ENCODE data around the gene NADK2. TPM values are rescaled to one million over a fixed set of nuclear protein-coding genes. Genes with fewer than 3 reads are reported as not detected.
"Not testable (repeated sequence)": the region's sequence is repeated elsewhere in the genome, so short reads cannot be mapped to it uniquely, and the experiment has no call there.

NADK2 gene
- total and polyA plus RNA-seq, 2 donors (not counting 3 experiments of a cell fraction or from before 2014, with no cell fraction given) = 4.0 to 20.3 TPM

- not testable (repeated sequence) for H3K9me1 ChIP-seq (replicated peaks; ENCODE audit: control insufficient read depth, extremely low read depth, insufficient read depth, low read length)
These were observed 42.9 kb downstream of the NADK2 start for GRCh38 chr5:36198783-36199182.

GRCh38 chr5:36198281-36198680 lies 43.4 kb downstream of the NADK2 start:
- Histone ChIP-seq H3K27ac (ENCODE audit: insufficient read depth, low read depth, low read length) (no peak overlapping the region), H3K4me3 (replicated peaks in 1 of 3; ENCODE audit: insufficient read depth in 1 of 3, low read depth in 1 of 3, low read length in 3 of 3) (no peak overlapping the region), H3K9me3 (replicated peaks; ENCODE audit: control insufficient read depth, insufficient read depth, low read length) (no peaks in the 10 kb centered on the region), H3K36me3 (ENCODE audit: control insufficient read depth in 2 of 2, extremely low read depth in 1 of 2, insufficient read depth in 2 of 2, low read length in 2 of 2) (peaks cover 0 to 9% of the 10 kb centered on the region in 2 experiments), H3K79me2 (ENCODE audit: control insufficient read depth, insufficient read depth, low read length) (no peaks in the 10 kb centered on the region), H2AFZ (ENCODE audit: low read depth, low read length) (no peak overlapping the region), H3K4me1 (ENCODE audit: control insufficient read depth, extremely low read depth, insufficient read depth, low read length) (peaks cover 12% of the 10 kb centered on the region), H4K20me1 (replicated peaks; ENCODE audit: control insufficient read depth, extremely low read depth, insufficient read depth, low read length) (no peaks in the 10 kb centered on the region), H3K27me3 (ENCODE audit: control insufficient read depth in 2 of 2, insufficient read depth in 2 of 2, low read length in 2 of 2) (no peaks in the 10 kb centered on the region), H3K9me1 (replicated peaks; ENCODE audit: control insufficient read depth, extremely low read depth, insufficient read depth, low read length) (no peaks in the 10 kb centered on the region), H3K9ac (replicated peaks; ENCODE audit: extremely low read depth, insufficient read depth, low read length) (no peak overlapping the region), H3K4me2 (ENCODE audit: insufficient read depth, low read length) (no peak overlapping the region)
- POLR2A ChIA-PET = no interaction called here
- no TSS peak for BruUV-seq (replicated peaks)
- DNase-seq (ENCODE audit: low read depth, low spot score) = no peak
- intact Hi-C loops (cut with micrococcal nuclease) = no loop called here
- TF ChIP-seq CTCF (IDR thresholded peaks at IDR 0.05; ENCODE audit: extremely low read depth in 1 of 2, insufficient read depth in 1 of 2, low read depth in 1 of 2, low read length in 2 of 2) = no peak
- no peak for TF ChIP-seq POLR2AphosphoS5 (IDR thresholded peaks at IDR 0.05; ENCODE audit: insufficient read depth, low read depth, low read length)
- TF ChIP-seq MAX (IDR thresholded peaks at IDR 0.05; ENCODE audit: insufficient read depth, insufficient read length) = no peak
- TF ChIP-seq MYC (IDR thresholded peaks at IDR 0.05; ENCODE audit: low read depth, low read length) = no peak
- TF ChIP-seq FOS (IDR thresholded peaks at IDR 0.05; ENCODE audit: borderline replicate concordance, insufficient read depth, low read length) = no peak
- no peak for TF ChIP-seq GATA2 (IDR thresholded peaks at IDR 0.05; ENCODE audit: insufficient read depth, insufficient read length, low read depth, low read length)
- TF ChIP-seq EZH2 (IDR thresholded peaks at IDR 0.05; ENCODE audit: borderline replicate concordance, low read depth, low read length, severe bottlenecking) = no peak
- no peak for TF ChIP-seq POLR2A (IDR thresholded peaks at IDR 0.05; ENCODE audit: low read depth, low read length)
- CTCF ChIA-PET = interaction anchor here (4.0 kb wide), 1 partner anchor 20 kb away, joined by 21 read pairs; no protein-coding TSS in a partner anchor
- dilution Hi-C loops (cut with MboI; ENCODE audit: extremely low pct_ligation_motif_present, low sequenced_read_pairs) = no loop called here
- FAIRE-seq = no peak

More at GRCh38 chr5:36198783-36199182, 42.9 kb downstream of the NADK2 start:
- FAIRE-seq; H3K36me3 ChIP-seq (ENCODE audit: control insufficient read depth in 2 of 2, extremely low read depth in 1 of 2, insufficient read depth in 2 of 2, low read length in 2 of 2); H3K79me2 ChIP-seq (ENCODE audit: control insufficient read depth, insufficient read depth, low read length); dilution Hi-C loops (cut with MboI; ENCODE audit: extremely low pct_ligation_motif_present, low sequenced_read_pairs); H3K27ac ChIP-seq (ENCODE audit: insufficient read depth, low read depth, low read length); intact Hi-C loops (cut with micrococcal nuclease); BruUV-seq (replicated peaks); H3K27me3 ChIP-seq (ENCODE audit: control insufficient read depth in 2 of 2, insufficient read depth in 2 of 2, low read length in 2 of 2); H3K9me3 ChIP-seq (replicated peaks; ENCODE audit: control insufficient read depth, insufficient read depth, low read length); H3K4me2 ChIP-seq (ENCODE audit: insufficient read depth, low read length); H2AFZ ChIP-seq (ENCODE audit: low read depth, low read length); H4K20me1 ChIP-seq (replicated peaks; ENCODE audit: control insufficient read depth, extremely low read depth, insufficient read depth, low read length); POLR2A ChIA-PET; H3K9ac ChIP-seq (replicated peaks; ENCODE audit: extremely low read depth, insufficient read depth, low read length); H3K4me3 ChIP-seq (replicated peaks in 1 of 3; ENCODE audit: insufficient read depth in 1 of 3, low read depth in 1 of 3, low read length in 3 of 3); DNase-seq (ENCODE audit: low read depth, low spot score): not testable (repeated sequence)
- peaks cover 12% of the 10 kb centered on the region for H3K4me1 ChIP-seq (ENCODE audit: control insufficient read depth, extremely low read depth, insufficient read depth, low read length)
- CTCF ChIA-PET = interaction anchor here (1.4 to 4.0 kb wide), 2 partner anchors 20 to 42 kb away, joined by 4 to 21 read pairs; no protein-coding TSS in a partner anchor

All from endothelial cell of umbilical vein (primary cell).